B cell (primary cell): ENCODE results near the gene ZNF789. TPM values are rescaled to one million over a fixed set of nuclear protein-coding genes. Genes with fewer than 3 reads are reported as not detected.
A peak's percentile ranks its signal among the peaks of the same experiment; 100 is the strongest.

Source experiments
- ATAC-seq: fragments of 200-7000 bp; cut with Tn5 transposase; one replicate; pipeline ENCODE4 v1.10.0; 2021; ENCODE audit warnings: low read depth, mild to moderate bottlenecking, moderate number of reproducible peaks, moderate library complexity
- CTCF ChIA-PET: fragments of 350-600 bp; sonication (Branson Sonifier 250); formaldehyde crosslinking; loops from one replicate; lab custom pipeline; 2021; ENCODE audit warnings: antibody characterized with exemption, inconsistent platforms; lab: Charles Lee
- POLR2A ChIA-PET: fragments of 350-600 bp; sonication (Branson Sonifier 250); formaldehyde crosslinking; loops from one replicate; lab custom pipeline; 2021; ENCODE audit warnings: antibody characterized with exemption; lab: Charles Lee
- DNase-seq: peaks from one replicate; pipeline ENCODE4 v3.0.0; 2013
- H2AFZ ChIP-seq: 2 replicates; pipeline ENCODE4 v1.6.1; 2012; ENCODE audit warnings: mild to moderate bottlenecking, low read depth, low read length; ENCODE audit not compliant: insufficient read depth, poor library complexity, severe bottlenecking
- H3K27ac ChIP-seq, 2 donors: 1 replicate in 1 of 2; 2 replicates in 1 of 2; pipeline ENCODE4 v1.5.1; 2012 to 2013; ENCODE audit warnings: low read length in 2 of 2, mild to moderate bottlenecking in 2 of 2, moderate library complexity in 1 of 2
- H3K27me3 ChIP-seq, 4 experiments: fragments of 200-600 bp in 1 of 4; sonication (generic) in 1 of 4; replicated peaks in 1 of 4; 1 replicate in 2 of 4; 2 replicates in 2 of 4; pipeline versions ENCODE4 v1.6.1 to v1.7.0; 2013 to 2016; ENCODE audit warnings: low read length in 3 of 4, mild to moderate bottlenecking in 2 of 4, mixed read lengths in 1 of 4, moderate library complexity in 1 of 4; ENCODE audit not compliant: insufficient read depth in 4 of 4, control insufficient read depth in 3 of 4; ENCODE audit errors: control extremely low read depth in 1 of 4
- H3K36me3 ChIP-seq, 2 experiments: replicated peaks in 1 of 2; 1 replicate in 1 of 2; 2 replicates in 1 of 2; pipeline versions ENCODE4 v1.6.1 to v1.7.1; 2013; ENCODE audit warnings: low read length in 1 of 2; ENCODE audit not compliant: insufficient read depth in 2 of 2, control insufficient read depth in 1 of 2; ENCODE audit errors: control extremely low read depth in 1 of 2, extremely low read depth in 1 of 2
- H3K4me1 ChIP-seq, 2 donors: fragments of 200-600 bp in 1 of 2; sonication (generic) in 1 of 2; 1 replicate in 1 of 2; 2 replicates in 1 of 2; pipeline versions ENCODE4 v1.5.1 to v1.6.1; 2013 to 2017; ENCODE audit warnings: low read length in 2 of 2; ENCODE audit not compliant: control insufficient read depth in 2 of 2, insufficient read depth in 2 of 2
- H3K4me2 ChIP-seq: replicated peaks from 2 replicates; pipeline ENCODE3; 2012; ENCODE audit warnings: mild to moderate bottlenecking, low read depth, low read length; ENCODE audit not compliant: poor library complexity, severe bottlenecking
- H3K4me3 ChIP-seq, 5 experiments: fragments of 200-600 bp in 1 of 5; sonication (generic) in 1 of 5; 1 replicate in 3 of 5; 2 replicates in 2 of 5; pipeline versions ENCODE4 v1.5.1 to v1.7.0; 2011 to 2016; ENCODE audit warnings: low read length in 4 of 5, mild to moderate bottlenecking in 4 of 5, low read depth in 2 of 5, control low read depth in 1 of 5, moderate library complexity in 1 of 5; ENCODE audit not compliant: insufficient read depth in 1 of 5; ENCODE audit errors: control extremely low read depth in 1 of 5, extremely low read depth in 1 of 5
- H3K79me2 ChIP-seq: fragments of 200-600 bp; sonication (generic); one replicate; pipeline ENCODE4 v1.6.0; 2016; ENCODE audit warnings: low read length; ENCODE audit not compliant: control insufficient read depth, insufficient read depth
- H3K9ac ChIP-seq: fragments of 200-600 bp; sonication (generic); 2 replicates; pipeline ENCODE4 v1.6.1; 2017; ENCODE audit warnings: mild to moderate bottlenecking, low read length, moderate library complexity
- H3K9me3 ChIP-seq, 3 donors: one replicate each; pipeline versions ENCODE4 v1.6.1 to v1.7.1; 2013; ENCODE audit warnings: low read length in 2 of 3; ENCODE audit not compliant: control insufficient read depth in 2 of 3, insufficient read depth in 1 of 3; ENCODE audit errors: control extremely low read depth in 1 of 3
- H4K20me1 ChIP-seq: 2 replicates; pipeline ENCODE4 v1.6.0; 2012; ENCODE audit warnings: mild to moderate bottlenecking, low read length; ENCODE audit not compliant: insufficient read depth, control insufficient read depth, poor library complexity, severe bottlenecking
- H3K27ac Mint-ChIP-seq: one replicate; pipeline ENCODE4 v1.8.0; 2021; ENCODE audit warnings: mixed read lengths
- H3K27me3 Mint-ChIP-seq: one replicate; pipeline ENCODE4 v1.8.0; 2021; ENCODE audit warnings: mixed read lengths
- H3K4me1 Mint-ChIP-seq: one replicate; pipeline ENCODE4 v1.8.0; 2021; ENCODE audit warnings: mixed read lengths
- H3K4me3 Mint-ChIP-seq: one replicate; pipeline ENCODE4 v1.8.0; 2021; ENCODE audit warnings: mixed read lengths
- H3K9me3 Mint-ChIP-seq: one replicate; pipeline ENCODE4 v1.8.0; 2022; ENCODE audit warnings: mixed read lengths; ENCODE audit not compliant: insufficient read depth
- EZH2 ChIP-seq: IDR thresholded peaks from 2 replicates; pipeline ENCODE4 v1.6.1; 2012; ENCODE audit warnings: borderline replicate concordance, low read depth, mild to moderate bottlenecking, moderate library complexity, low read length; ENCODE audit not compliant: insufficient read depth, poor library complexity, severe bottlenecking
- WGBS: methylation state at CpG from one replicate; pipeline ENCODE4 v1.1.5; 2013; ENCODE audit warnings: missing lambda C conversion rate; ENCODE audit not compliant: insufficient coverage; 5-methylcytosine and 5-hydroxymethylcytosine counted together
- intact Hi-C: fragments of 100-400 bp; cut with micrococcal nuclease; formaldehyde crosslinking; loops from one replicate; pipeline ENCODE4 v1.10.0; 2022
- polyA plus RNA-seq: library from polyadenylated mRNA; depleted of rRNA; stranded (reverse); fragments of >200 nt; gene quantifications from 2 replicates; pipeline ENCODE4 v1.2.3, GENCODE V29; 2012
- total RNA-seq, 2 donors: library from RNA; stranded (reverse); fragments of 120-200 nt in 1 of 2; gene quantifications; 1 replicate in 1 of 2; 2 replicates in 1 of 2; pipeline versions ENCODE4 v1.2.3 to v1.2.4, GENCODE V29; 2013 to 2022
- TF ChIP-seq, protein P1 (sequence below): fragments of 200-600 bp; IDR thresholded peaks from one replicate; pipeline ENCODE4 v1.8.0; 2022; ENCODE audit warnings: antibody characterized with exemption, mild to moderate bottlenecking

ZNF789 gene
- total and polyA plus RNA-seq, 2 donors (not counting 1 experiment from before 2014, with no cell fraction given) = 16.4 to 36.7 TPM

DNA sequence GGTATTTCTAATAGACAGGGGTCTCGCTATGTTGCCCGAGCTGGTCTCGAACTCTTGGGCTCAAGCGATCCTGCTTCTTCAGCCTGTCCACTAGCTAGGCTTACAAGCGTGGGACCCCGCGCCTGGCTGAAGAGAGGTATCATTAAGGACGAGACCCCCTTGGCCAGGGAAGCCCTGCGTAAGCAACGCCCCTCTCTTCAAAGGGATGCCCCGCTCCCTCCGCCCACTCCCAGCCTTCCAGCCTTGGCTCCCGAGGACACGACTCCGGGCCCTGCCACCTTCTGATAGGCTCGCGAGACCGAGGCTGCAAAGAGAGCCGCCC is 31.6 kb downstream of the ZNF789 start:
- DNase-seq (no peak), ATAC-seq (no peak)
- TF ChIP-seq EZH2 = no peak
- TF ChIP-seq, protein P1, sequence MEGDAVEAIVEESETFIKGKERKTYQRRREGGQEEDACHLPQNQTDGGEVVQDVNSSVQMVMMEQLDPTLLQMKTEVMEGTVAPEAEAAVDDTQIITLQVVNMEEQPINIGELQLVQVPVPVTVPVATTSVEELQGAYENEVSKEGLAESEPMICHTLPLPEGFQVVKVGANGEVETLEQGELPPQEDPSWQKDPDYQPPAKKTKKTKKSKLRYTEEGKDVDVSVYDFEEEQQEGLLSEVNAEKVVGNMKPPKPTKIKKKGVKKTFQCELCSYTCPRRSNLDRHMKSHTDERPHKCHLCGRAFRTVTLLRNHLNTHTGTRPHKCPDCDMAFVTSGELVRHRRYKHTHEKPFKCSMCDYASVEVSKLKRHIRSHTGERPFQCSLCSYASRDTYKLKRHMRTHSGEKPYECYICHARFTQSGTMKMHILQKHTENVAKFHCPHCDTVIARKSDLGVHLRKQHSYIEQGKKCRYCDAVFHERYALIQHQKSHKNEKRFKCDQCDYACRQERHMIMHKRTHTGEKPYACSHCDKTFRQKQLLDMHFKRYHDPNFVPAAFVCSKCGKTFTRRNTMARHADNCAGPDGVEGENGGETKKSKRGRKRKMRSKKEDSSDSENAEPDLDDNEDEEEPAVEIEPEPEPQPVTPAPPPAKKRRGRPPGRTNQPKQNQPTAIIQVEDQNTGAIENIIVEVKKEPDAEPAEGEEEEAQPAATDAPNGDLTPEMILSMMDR = no peak
- Histone ChIP-seq H3K4me1 (peaks cover 20 to 27% of the 10 kb centered on the region in 2 donors), H3K9ac (peak overlapping the region; percentile 79), H3K9me3 (no peaks in the 10 kb centered on the region), H3K79me2 (peaks cover 44% of the 10 kb centered on the region), H4K20me1 (peaks cover 6% of the 10 kb centered on the region), H3K27me3 (no peaks in the 10 kb centered on the region), H3K27ac (peak overlapping the region; percentile 77 to 80), H3K4me2 (peak overlapping the region; percentile 78), H3K36me3 (no peaks in the 10 kb centered on the region), H2AFZ (peak overlapping the region; percentile 91), H3K4me3 (peak overlapping the region; percentile 76 to 96 (median 93))
- Mint-ChIP-seq H3K9me3 (no peaks in the 10 kb centered on the region), H3K27me3 (no peaks in the 10 kb centered on the region), H3K4me1 (peaks cover 36% of the 10 kb centered on the region), H3K4me3 (peak overlapping the region; percentile 96), H3K27ac (peak overlapping the region; percentile 98)
- CTCF ChIA-PET = interaction anchor here (0.6 to 1.5 kb wide), 5 partner anchors 45 to 139 kb away, joined by 3 to 4 read pairs (median 3); partner anchors contain the start of genes BUD31, FAM200A and ZSCAN25
- POLR2A ChIA-PET = interaction anchor here (0.6 to 2.7 kb wide), 9 partner anchors 25 to 124 kb away, joined by 3 to 33 read pairs (median 4); partner anchors contain the start of genes BUD31, FAM200A, PDAP1 and ZNF655
- intact Hi-C loops = loop anchor here (1.0 to 10.0 kb wide), 6 partner anchors 32 to 581 kb away; partner anchors contain the start of genes ATP5MF, BUD31, COPS6 and PDAP1
- 10% methylated on average over 19 of the region's 19 CpGs for WGBS

DNA sequence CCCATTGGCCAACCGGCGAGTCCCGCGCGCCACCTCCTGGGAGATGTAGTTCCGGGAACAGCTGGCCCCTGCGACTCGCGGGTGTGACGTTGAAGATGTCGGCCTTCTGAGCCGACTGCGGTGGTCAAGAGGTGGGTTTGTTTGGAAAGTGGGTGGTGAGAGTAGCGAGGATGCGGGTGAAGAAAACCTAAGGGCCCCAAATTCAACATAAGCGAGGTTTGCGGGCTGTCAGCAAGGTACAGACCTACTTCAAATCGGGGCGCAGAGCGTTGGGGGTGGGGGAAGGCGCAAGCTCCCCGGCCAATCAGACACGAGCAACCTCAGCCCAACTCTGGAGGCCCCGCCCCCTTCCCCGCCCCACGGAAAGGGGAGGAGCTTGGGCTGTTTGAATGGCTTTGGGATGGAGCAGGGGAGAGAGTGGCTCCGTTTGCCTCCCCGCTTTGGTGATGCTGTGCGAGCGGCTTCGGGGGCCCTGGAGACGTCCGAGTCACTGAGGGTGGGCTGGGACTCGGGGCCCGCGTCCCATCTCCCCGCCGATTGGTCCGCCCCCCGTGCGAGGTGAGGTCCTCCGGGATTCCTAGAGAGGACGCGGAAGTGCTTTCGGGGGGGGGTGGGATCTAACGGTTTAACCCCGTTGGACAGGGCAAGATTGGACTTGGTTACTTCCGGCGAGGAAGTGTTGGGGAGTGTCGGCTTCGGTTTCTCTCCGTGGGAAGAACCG is 32.1 kb downstream of the ZNF789 start, which contains the start of gene ZKSCAN5:
Gene ZKSCAN5, plus strand, starts transcription at position 60 of the 721 bp plus-strand sequence. CDS start 1,383 bp downstream, outside the sequence.
- Mint-ChIP-seq H3K4me3 (peak within 1 kb of the TSS; percentile 96), H3K27ac (peak within 1 kb of the TSS; percentile 98), H3K4me1 (peaks cover 31% of the 10 kb centered on the region), H3K27me3 (no peaks in the 10 kb centered on the region), H3K9me3 (no peaks in the 10 kb centered on the region)
- peaks cover 20 to 27% of the 10 kb centered on the region in 2 donors for H3K4me1 ChIP-seq
- no peak for TF ChIP-seq EZH2
- TF ChIP-seq, protein P1 = no peak
- H3K9me3 ChIP-seq = no peaks in the 10 kb centered on the region
- under 1% methylated on average over 51 of the region's 53 CpGs for WGBS
- no peaks in the 10 kb centered on the region for H3K36me3 ChIP-seq
- no peaks in the 10 kb centered on the region for H3K27me3 ChIP-seq
- peak; percentile 99 for DNase-seq
- peak within 1 kb of the TSS; percentile 78 for H3K4me2 ChIP-seq
- H3K4me3 ChIP-seq = peak within 1 kb of the TSS; percentile 76 to 96 (median 93)
- H2AFZ ChIP-seq = peak within 1 kb of the TSS; percentile 91
- H4K20me1 ChIP-seq = peaks cover 2% of the 10 kb centered on the region
- peaks cover 40% of the 10 kb centered on the region for H3K79me2 ChIP-seq
- peak; percentile 84 for ATAC-seq
- peak within 1 kb of the TSS; percentile 79 for H3K9ac ChIP-seq
- H3K27ac ChIP-seq = peak within 1 kb of the TSS; percentile 77 to 80
- ChIA-PET CTCF (interaction anchor here (0.6 to 1.5 kb wide), 6 partner anchors 10 to 139 kb away, joined by 3 to 4 read pairs (median 4); partner anchors contain the start of genes BUD31, FAM200A and ZSCAN25), POLR2A (interaction anchor here (0.6 to 2.7 kb wide), 11 partner anchors 25 to 1740 kb away, joined by 3 to 33 read pairs (median 4); partner anchors contain the start of genes ARPC1B, BUD31, FAM200A and FIS1)
- intact Hi-C loops = loop anchor here (1.0 to 10.0 kb wide), 9 partner anchors 32 to 580 kb away; partner anchors contain the start of genes ATP5MF, BUD31, COPS6 and FAM200A
